ENCODE results near the gene ZNF646. TPM values are rescaled to one million over a fixed set of nuclear protein-coding genes. Genes with fewer than 3 reads are reported as not detected.

ZNF646 gene
- total RNA-seq, 1 donor from 2014 or later: 17.2 TPM

DNA sequence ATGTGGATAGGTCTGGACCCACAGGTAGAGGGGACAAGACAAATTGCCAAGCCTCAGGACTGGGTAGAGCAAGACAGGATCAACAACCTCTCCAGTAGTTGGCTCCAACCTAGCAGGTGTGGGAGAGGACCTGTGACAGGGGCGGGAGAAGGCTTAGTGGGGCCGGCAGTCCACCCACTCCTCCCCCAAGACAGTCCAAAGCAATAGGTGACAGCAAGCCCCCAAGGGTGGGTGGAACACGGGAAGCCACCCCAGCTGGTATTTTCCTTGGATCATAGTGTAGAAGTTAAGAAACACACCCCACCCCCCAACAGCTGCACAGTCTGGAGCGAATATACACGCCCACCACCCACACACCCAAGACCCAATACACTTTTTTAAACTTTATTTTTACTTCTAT is 45.0 kb upstream of the ZNF646 start:
- DNase-seq (ENCODE audit: low read depth): no peak
- no peak overlapping the region for H3K27ac ChIP-seq (ENCODE audit: low read depth, low read length)
- H3K36me3 ChIP-seq (ENCODE audit: insufficient read depth, low read length): no peaks in the 10 kb centered on the region
- no peak overlapping the region for H2AFZ ChIP-seq (ENCODE audit: low read depth, low read length)
- no peak for FAIRE-seq
- Mint-ChIP-seq H3K4me3 (ENCODE audit: unreplicated experiment) (no peak overlapping the region), H3K9me3 (ENCODE audit: unreplicated experiment) (no peaks in the 10 kb centered on the region), H3K4me1 (ENCODE audit: low read depth, unreplicated experiment) (peaks cover 19% of the 10 kb centered on the region), H3K36me3 (ENCODE audit: low read depth, unreplicated experiment) (no peaks in the 10 kb centered on the region), H3K27ac (ENCODE audit: unreplicated experiment) (no peak overlapping the region), H3K27me3 (ENCODE audit: low read depth, unreplicated experiment) (no peaks in the 10 kb centered on the region)
- H3K4me3 ChIP-seq (ENCODE audit: insufficient read depth, low read depth, low read length): no peak overlapping the region
- no peak overlapping the region for H3K4me2 ChIP-seq (ENCODE audit: low read length)
- H3K9me3 ChIP-seq (ENCODE audit: insufficient read depth, low read depth, low read length): no peaks in the 10 kb centered on the region
- H3K27me3 ChIP-seq (ENCODE audit: insufficient read depth, low read length): no peaks in the 10 kb centered on the region
- H4K20me1 ChIP-seq (ENCODE audit: insufficient read depth, low read length): peaks cover 1% of the 10 kb centered on the region
- H3K79me2 ChIP-seq (ENCODE audit: insufficient read depth, low read length): peaks cover 7% of the 10 kb centered on the region
- TF ChIP-seq, protein P1, sequence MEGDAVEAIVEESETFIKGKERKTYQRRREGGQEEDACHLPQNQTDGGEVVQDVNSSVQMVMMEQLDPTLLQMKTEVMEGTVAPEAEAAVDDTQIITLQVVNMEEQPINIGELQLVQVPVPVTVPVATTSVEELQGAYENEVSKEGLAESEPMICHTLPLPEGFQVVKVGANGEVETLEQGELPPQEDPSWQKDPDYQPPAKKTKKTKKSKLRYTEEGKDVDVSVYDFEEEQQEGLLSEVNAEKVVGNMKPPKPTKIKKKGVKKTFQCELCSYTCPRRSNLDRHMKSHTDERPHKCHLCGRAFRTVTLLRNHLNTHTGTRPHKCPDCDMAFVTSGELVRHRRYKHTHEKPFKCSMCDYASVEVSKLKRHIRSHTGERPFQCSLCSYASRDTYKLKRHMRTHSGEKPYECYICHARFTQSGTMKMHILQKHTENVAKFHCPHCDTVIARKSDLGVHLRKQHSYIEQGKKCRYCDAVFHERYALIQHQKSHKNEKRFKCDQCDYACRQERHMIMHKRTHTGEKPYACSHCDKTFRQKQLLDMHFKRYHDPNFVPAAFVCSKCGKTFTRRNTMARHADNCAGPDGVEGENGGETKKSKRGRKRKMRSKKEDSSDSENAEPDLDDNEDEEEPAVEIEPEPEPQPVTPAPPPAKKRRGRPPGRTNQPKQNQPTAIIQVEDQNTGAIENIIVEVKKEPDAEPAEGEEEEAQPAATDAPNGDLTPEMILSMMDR (IDR thresholded peaks at IDR 0.05; ENCODE audit: insufficient read depth, low read depth, low read length): no peak
- TF ChIP-seq EZH2 (IDR thresholded peaks at IDR 0.05; ENCODE audit: insufficient read depth, low read length): no peak
- peaks cover 8% of the 10 kb centered on the region for H3K4me1 ChIP-seq (ENCODE audit: insufficient read depth, low read length)
- H3K9ac ChIP-seq (ENCODE audit: low read length): no peak overlapping the region

DNA sequence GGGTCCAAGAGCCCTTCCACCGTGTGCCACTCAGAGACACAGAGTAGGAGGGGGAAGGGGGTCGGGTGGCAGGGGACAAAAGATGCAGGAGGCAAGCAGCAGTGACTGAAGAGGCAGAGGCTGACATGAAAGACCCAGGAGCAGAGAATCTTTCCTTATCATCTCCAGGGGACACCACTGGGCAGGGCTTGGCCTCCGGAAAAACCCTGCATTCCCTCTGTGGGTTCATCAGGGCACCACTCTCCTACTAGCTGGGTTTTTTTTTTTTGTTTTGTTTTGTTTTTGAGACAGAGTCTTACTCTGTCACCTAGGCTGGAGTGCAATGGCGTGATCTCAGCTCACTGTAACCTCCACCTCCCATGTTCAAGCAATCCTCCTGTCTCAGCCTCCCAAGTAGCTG is 42.9 kb upstream of the ZNF646 start:
- peaks cover 18% of the 10 kb centered on the region for H3K4me1 Mint-ChIP-seq (ENCODE audit: low read depth, unreplicated experiment)
- H3K9me3 Mint-ChIP-seq (ENCODE audit: unreplicated experiment): no peaks in the 10 kb centered on the region
- Histone ChIP-seq H3K4me3 (ENCODE audit: insufficient read depth, low read depth, low read length) (no peak overlapping the region), H3K9ac (ENCODE audit: low read length) (no peak overlapping the region), H3K4me2 (ENCODE audit: low read length) (no peak overlapping the region), H4K20me1 (ENCODE audit: insufficient read depth, low read length) (peaks cover 15% of the 10 kb centered on the region), H3K27me3 (ENCODE audit: insufficient read depth, low read length) (no peaks in the 10 kb centered on the region), H3K4me1 (ENCODE audit: insufficient read depth, low read length) (peaks cover 12% of the 10 kb centered on the region), H3K9me3 (ENCODE audit: insufficient read depth, low read depth, low read length) (no peaks in the 10 kb centered on the region), H3K27ac (ENCODE audit: low read depth, low read length) (no peak overlapping the region), H2AFZ (ENCODE audit: low read depth, low read length) (no peak overlapping the region), H3K36me3 (ENCODE audit: insufficient read depth, low read length) (peaks cover 1% of the 10 kb centered on the region), H3K79me2 (ENCODE audit: insufficient read depth, low read length) (peaks cover 20% of the 10 kb centered on the region)
- H3K36me3 Mint-ChIP-seq (ENCODE audit: low read depth, unreplicated experiment): peaks cover 2% of the 10 kb centered on the region
- DNase-seq (ENCODE audit: low read depth): no peak
- FAIRE-seq: no peak
- H3K4me3 Mint-ChIP-seq (ENCODE audit: unreplicated experiment): peak overlapping the region; percentile 94
- TF ChIP-seq, protein P1 (IDR thresholded peaks at IDR 0.05; ENCODE audit: insufficient read depth, low read depth, low read length): no peak
- TF ChIP-seq EZH2 (IDR thresholded peaks at IDR 0.05; ENCODE audit: insufficient read depth, low read length): no peak
- no peak overlapping the region for H3K27ac Mint-ChIP-seq (ENCODE audit: unreplicated experiment)
- H3K27me3 Mint-ChIP-seq (ENCODE audit: low read depth, unreplicated experiment): no peaks in the 10 kb centered on the region
